Cardiac muscle cell (in vitro differentiated cells and primary cell): ENCODE data around the gene WASL. TPM values are rescaled to one million over a fixed set of nuclear protein-coding genes. Genes with fewer than 3 reads are reported as not detected.
A peak's percentile ranks its signal among the peaks of the same experiment; 100 is the strongest.

ENCODE experiments used
- DNase-seq, 2 donors: peaks; one replicate each; pipeline versions ENCODE4 v3.0.0 to v3.0.0-alpha.2; 2010 to 2017; ENCODE audit warnings: low read depth in 1 of 2, low spot score in 1 of 2
- H3K27ac ChIP-seq: fragments of 200-600 bp; sonication (generic); 2 replicates; pipeline ENCODE4 v1.5.1; 2016
- H3K27me3 ChIP-seq: fragments of 200-600 bp; sonication (generic); 2 replicates; pipeline ENCODE4 v1.6.0; 2016; ENCODE audit warnings: control low read depth
- H3K36me3 ChIP-seq: fragments of 200-600 bp; sonication (generic); 2 replicates; pipeline ENCODE4 v1.5.1; 2016; ENCODE audit warnings: control low read depth
- H3K4me1 ChIP-seq: fragments of 200-600 bp; sonication (generic); 2 replicates; pipeline ENCODE4 v1.8.1; 2017; ENCODE audit warnings: low read depth, mild to moderate bottlenecking, mixed run types
- H3K4me3 ChIP-seq: fragments of 200-600 bp; sonication (generic); 2 replicates; pipeline ENCODE4 v1.5.1; 2016; ENCODE audit warnings: mild to moderate bottlenecking
- H3K9me3 ChIP-seq: fragments of 200-600 bp; sonication (generic); 2 replicates; pipeline ENCODE4 v1.5.1; 2017; ENCODE audit warnings: low read depth, mild to moderate bottlenecking, control low read depth
- CTCF ChIP-seq: IDR thresholded peaks from 2 replicates; pipeline ENCODE4 v1.5.1; 2012; ENCODE audit warnings: low read depth, mild to moderate bottlenecking, low read length
- polyA plus RNA-seq: library from polyadenylated mRNA; unstranded; fragments of >200 nt; fragmentation: Nextera tagmentation; extraction: Ambion mirVana; gene quantifications from 2 replicates; pipeline ENCODE4 v1.2.1, GENCODE V29; 2016
- total RNA-seq: library from RNA; depleted of rRNA; stranded (reverse); fragments of >200 nt; gene quantifications from 2 replicates; pipeline ENCODE4 v1.2.3, GENCODE V29; 2016

The WASL gene
- total and polyA plus RNA-seq, 2 experiments from 2014 or later, result 25.7 to 36.8 TPM

GRCh38 chr7:123653162-123653561 is 95.6 kb downstream of the WASL start:
- no peak for TF ChIP-seq CTCF
- no peak overlapping the region for H3K27ac ChIP-seq
- no peaks in the 10 kb centered on the region for H3K36me3 ChIP-seq
- H3K4me3 ChIP-seq, result no peak overlapping the region
- H3K27me3 ChIP-seq, result no peaks in the 10 kb centered on the region
- H3K9me3 ChIP-seq, result no peaks in the 10 kb centered on the region
- DNase-seq, result no peak
- H3K4me1 ChIP-seq, result peaks cover 2% of the 10 kb centered on the region

- H3K27me3 ChIP-seq, result no peaks in the 10 kb centered on the region
- H3K4me3 ChIP-seq, result no peak overlapping the region
- DNase-seq, result no peak
- H3K4me1 ChIP-seq, result no peaks in the 10 kb centered on the region
- TF ChIP-seq CTCF, result no peak
- no peaks in the 10 kb centered on the region for H3K36me3 ChIP-seq
- no peak overlapping the region for H3K27ac ChIP-seq
- no peaks in the 10 kb centered on the region for H3K9me3 ChIP-seq
Observed at GRCh38 chr7:123652406-123652805, 96.4 kb downstream of the WASL start.

GRCh38 chr7:123650595-123650994 is 98.2 kb downstream of the WASL start:
- Histone ChIP-seq H3K36me3 (no peaks in the 10 kb centered on the region), H3K4me1 (peaks cover 6% of the 10 kb centered on the region), H3K9me3 (no peaks in the 10 kb centered on the region), H3K4me3 (no peak overlapping the region), H3K27ac (peak overlapping the region; percentile 2), H3K27me3 (no peaks in the 10 kb centered on the region)
- no peak for DNase-seq
- no peak for TF ChIP-seq CTCF

- H3K27me3 ChIP-seq, result no peaks in the 10 kb centered on the region
- H3K4me1 ChIP-seq, result peaks cover 12% of the 10 kb centered on the region
- H3K9me3 ChIP-seq, result no peaks in the 10 kb centered on the region
- no peak overlapping the region for H3K27ac ChIP-seq
- TF ChIP-seq CTCF, result no peak
- peak in 1 of 2 donors; percentile 60 for DNase-seq
- no peaks in the 10 kb centered on the region for H3K36me3 ChIP-seq
- no peak overlapping the region for H3K4me3 ChIP-seq
Observed at GRCh38 chr7:123649964-123650363, 98.8 kb downstream of the WASL start.

- TF ChIP-seq CTCF, result no peak
- no peak overlapping the region for H3K27ac ChIP-seq
Observed at GRCh38 chr7:123647106-123647730, 101.6 kb downstream of the WASL start.

More at GRCh38 chr7:123647106-123647730, 101.6 kb downstream of the WASL start:
- Histone ChIP-seq H3K4me3 (no peak overlapping the region), H3K9me3 (no peaks in the 10 kb centered on the region), H3K4me1 (peaks cover 31% of the 10 kb centered on the region), H3K36me3 (no peaks in the 10 kb centered on the region), H3K27me3 (no peaks in the 10 kb centered on the region)
- no peak for DNase-seq
